ENCODE measurements around the gene SEC24C. TPM values are rescaled to one million over a fixed set of nuclear protein-coding genes. Genes with fewer than 3 reads are reported as not detected.

Gene SEC24C
- total RNA-seq, 1 donor from 2014 or later = 99.0 TPM

GRCh38 chr10:73799899-73800559, 55.9 kb downstream of the SEC24C start:
- Histone ChIP-seq H3K27ac (ENCODE audit: low read depth, low read length) (no peak overlapping the region), H3K9ac (ENCODE audit: low read length) (no peak overlapping the region), H3K4me3 (ENCODE audit: insufficient read depth, low read depth, low read length) (no peak overlapping the region), H3K9me3 (ENCODE audit: insufficient read depth, low read depth, low read length) (no peaks in the 10 kb centered on the region), H2AFZ (ENCODE audit: low read depth, low read length) (no peak overlapping the region), H3K27me3 (ENCODE audit: insufficient read depth, low read length) (no peaks in the 10 kb centered on the region), H3K4me2 (ENCODE audit: low read length) (no peak overlapping the region), H3K4me1 (ENCODE audit: insufficient read depth, low read length) (no peaks in the 10 kb centered on the region), H4K20me1 (ENCODE audit: insufficient read depth, low read length) (peaks cover 34% of the 10 kb centered on the region), H3K36me3 (ENCODE audit: insufficient read depth, low read length) (peaks cover 33% of the 10 kb centered on the region), H3K79me2 (ENCODE audit: insufficient read depth, low read length) (no peaks in the 10 kb centered on the region)
- Mint-ChIP-seq H3K4me1 (ENCODE audit: low read depth, unreplicated experiment) (peaks cover 5% of the 10 kb centered on the region), H3K27me3 (ENCODE audit: low read depth, unreplicated experiment) (no peaks in the 10 kb centered on the region), H3K36me3 (ENCODE audit: low read depth, unreplicated experiment) (peaks cover 30% of the 10 kb centered on the region), H3K27ac (ENCODE audit: unreplicated experiment) (peak overlapping the region; percentile 58), H3K4me3 (ENCODE audit: unreplicated experiment) (no peak overlapping the region), H3K9me3 (ENCODE audit: unreplicated experiment) (no peaks in the 10 kb centered on the region)
- DNase-seq (ENCODE audit: low read depth) = no peak
- TF ChIP-seq CTCF (IDR thresholded peaks at IDR 0.05; ENCODE audit: insufficient read depth, low read depth, low read length) (no peak), EZH2 (IDR thresholded peaks at IDR 0.05; ENCODE audit: insufficient read depth, low read length) (no peak)
- FAIRE-seq = no peak

- Histone ChIP-seq H3K9me3 (ENCODE audit: insufficient read depth, low read depth, low read length) (no peaks in the 10 kb centered on the region), H3K4me1 (ENCODE audit: insufficient read depth, low read length) (no peaks in the 10 kb centered on the region), H3K27ac (ENCODE audit: low read depth, low read length) (no peak overlapping the region), H3K27me3 (ENCODE audit: insufficient read depth, low read length) (no peaks in the 10 kb centered on the region), H3K4me3 (ENCODE audit: insufficient read depth, low read depth, low read length) (no peak overlapping the region), H3K36me3 (ENCODE audit: insufficient read depth, low read length) (peaks cover 31% of the 10 kb centered on the region), H2AFZ (ENCODE audit: low read depth, low read length) (no peak overlapping the region), H3K4me2 (ENCODE audit: low read length) (no peak overlapping the region), H3K79me2 (ENCODE audit: insufficient read depth, low read length) (no peaks in the 10 kb centered on the region), H4K20me1 (ENCODE audit: insufficient read depth, low read length) (peaks cover 34% of the 10 kb centered on the region), H3K9ac (ENCODE audit: low read length) (no peak overlapping the region)
- Mint-ChIP-seq H3K9me3 (ENCODE audit: unreplicated experiment) (no peaks in the 10 kb centered on the region), H3K36me3 (ENCODE audit: low read depth, unreplicated experiment) (peaks cover 30% of the 10 kb centered on the region), H3K27me3 (ENCODE audit: low read depth, unreplicated experiment) (no peaks in the 10 kb centered on the region), H3K27ac (ENCODE audit: unreplicated experiment) (no peak overlapping the region), H3K4me1 (ENCODE audit: low read depth, unreplicated experiment) (peaks cover 7% of the 10 kb centered on the region), H3K4me3 (ENCODE audit: unreplicated experiment) (no peak overlapping the region)
- FAIRE-seq (no peak), DNase-seq (ENCODE audit: low read depth) (no peak)
- no peak for TF ChIP-seq CTCF (IDR thresholded peaks at IDR 0.05; ENCODE audit: insufficient read depth, low read depth, low read length)
- no peak for TF ChIP-seq EZH2 (IDR thresholded peaks at IDR 0.05; ENCODE audit: insufficient read depth, low read length)
Observed at GRCh38 chr10:73800560-73801252, 56.5 kb downstream of the SEC24C start.

GRCh38 chr10:73801253-73801590, 57.0 kb downstream of the SEC24C start:
- no peak for TF ChIP-seq EZH2 (IDR thresholded peaks at IDR 0.05; ENCODE audit: insufficient read depth, low read length)
- no peak for TF ChIP-seq CTCF (IDR thresholded peaks at IDR 0.05; ENCODE audit: insufficient read depth, low read depth, low read length)
- Histone ChIP-seq H3K4me2 (ENCODE audit: low read length) (no peak overlapping the region), H3K9me3 (ENCODE audit: insufficient read depth, low read depth, low read length) (no peaks in the 10 kb centered on the region), H3K4me3 (ENCODE audit: insufficient read depth, low read depth, low read length) (no peak overlapping the region), H3K36me3 (ENCODE audit: insufficient read depth, low read length) (peaks cover 35% of the 10 kb centered on the region), H2AFZ (ENCODE audit: low read depth, low read length) (no peak overlapping the region), H4K20me1 (ENCODE audit: insufficient read depth, low read length) (peaks cover 39% of the 10 kb centered on the region), H3K4me1 (ENCODE audit: insufficient read depth, low read length) (no peaks in the 10 kb centered on the region), H3K27ac (ENCODE audit: low read depth, low read length) (no peak overlapping the region), H3K9ac (ENCODE audit: low read length) (no peak overlapping the region), H3K27me3 (ENCODE audit: insufficient read depth, low read length) (no peaks in the 10 kb centered on the region), H3K79me2 (ENCODE audit: insufficient read depth, low read length) (no peaks in the 10 kb centered on the region)
- no peak overlapping the region for H3K27ac Mint-ChIP-seq (ENCODE audit: unreplicated experiment)
- H3K9me3 Mint-ChIP-seq (ENCODE audit: unreplicated experiment) = no peaks in the 10 kb centered on the region
- peaks cover 7% of the 10 kb centered on the region for H3K4me1 Mint-ChIP-seq (ENCODE audit: low read depth, unreplicated experiment)
- H3K36me3 Mint-ChIP-seq (ENCODE audit: low read depth, unreplicated experiment) = peaks cover 34% of the 10 kb centered on the region
- H3K27me3 Mint-ChIP-seq (ENCODE audit: low read depth, unreplicated experiment) = no peaks in the 10 kb centered on the region
- no peak for DNase-seq (ENCODE audit: low read depth)
- FAIRE-seq = no peak
- H3K4me3 Mint-ChIP-seq (ENCODE audit: unreplicated experiment) = no peak overlapping the region

Data from astrocyte (in vitro differentiated cells and primary cell).